ENCODE measurements around the gene FBF1. TPM values are rescaled to one million over a fixed set of nuclear protein-coding genes. Genes with fewer than 3 reads are reported as not detected.
"Not testable (repeated sequence)": the region's sequence is repeated elsewhere in the genome, so short reads cannot be mapped to it uniquely, and the experiment has no call there.

FBF1 gene
- total RNA-seq, 1 donor from 2014 or later = 11.4 TPM

DNA sequence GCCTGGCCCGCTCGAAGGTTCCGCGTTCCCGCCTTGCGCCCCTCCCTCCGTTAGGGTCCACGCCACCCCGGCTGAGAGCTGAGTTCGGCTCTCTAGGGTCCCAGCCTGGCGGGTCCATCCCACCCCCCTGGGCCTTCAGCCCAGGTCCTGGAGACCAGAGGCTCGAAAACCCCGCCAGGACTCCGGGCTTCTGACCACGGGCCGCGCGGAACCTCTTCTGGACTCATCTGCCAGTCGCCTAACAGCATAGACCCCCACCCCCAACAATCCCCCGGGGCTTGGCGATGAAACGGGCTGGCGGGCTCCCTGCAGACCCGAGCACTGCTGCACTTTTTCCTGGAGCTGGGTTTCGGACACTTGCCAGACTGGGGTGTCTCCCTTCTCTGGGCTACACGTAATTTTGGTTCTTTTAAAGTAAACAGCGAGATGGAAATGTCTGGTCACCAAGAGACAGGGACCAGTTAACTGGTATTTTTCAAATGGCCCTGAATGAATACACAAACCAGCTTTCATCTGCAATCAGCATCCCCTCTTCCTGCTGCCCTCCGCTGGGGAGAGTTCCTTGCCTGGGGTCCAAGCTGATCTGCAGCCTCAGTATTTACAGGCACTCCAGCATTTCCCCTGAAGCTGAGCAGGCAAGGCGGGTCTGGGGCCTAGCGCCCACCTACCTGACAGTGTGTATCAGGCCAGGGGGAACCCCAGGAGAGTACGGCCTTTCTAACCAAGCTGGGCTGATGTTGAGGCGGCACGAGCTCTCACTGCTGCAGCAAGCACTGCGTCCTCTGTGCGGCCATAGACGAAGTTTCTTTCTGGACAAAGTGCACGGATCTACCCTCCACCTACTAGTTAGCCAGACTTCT is 43.5 kb downstream of the FBF1 start:
- DNase-seq (ENCODE audit: low spot score in 2 of 2) (no peak), FAIRE-seq (no peak)

- FAIRE-seq = no peak
These were observed 44.3 kb downstream of the FBF1 start, which contains the start of gene TRIM65 for GRCh38 chr17:75896415-75897159. Gene TRIM65, minus strand, starts transcription at chr17:75896951. Its CDS starts 14 bp downstream, at chr17:75896937.

DNA sequence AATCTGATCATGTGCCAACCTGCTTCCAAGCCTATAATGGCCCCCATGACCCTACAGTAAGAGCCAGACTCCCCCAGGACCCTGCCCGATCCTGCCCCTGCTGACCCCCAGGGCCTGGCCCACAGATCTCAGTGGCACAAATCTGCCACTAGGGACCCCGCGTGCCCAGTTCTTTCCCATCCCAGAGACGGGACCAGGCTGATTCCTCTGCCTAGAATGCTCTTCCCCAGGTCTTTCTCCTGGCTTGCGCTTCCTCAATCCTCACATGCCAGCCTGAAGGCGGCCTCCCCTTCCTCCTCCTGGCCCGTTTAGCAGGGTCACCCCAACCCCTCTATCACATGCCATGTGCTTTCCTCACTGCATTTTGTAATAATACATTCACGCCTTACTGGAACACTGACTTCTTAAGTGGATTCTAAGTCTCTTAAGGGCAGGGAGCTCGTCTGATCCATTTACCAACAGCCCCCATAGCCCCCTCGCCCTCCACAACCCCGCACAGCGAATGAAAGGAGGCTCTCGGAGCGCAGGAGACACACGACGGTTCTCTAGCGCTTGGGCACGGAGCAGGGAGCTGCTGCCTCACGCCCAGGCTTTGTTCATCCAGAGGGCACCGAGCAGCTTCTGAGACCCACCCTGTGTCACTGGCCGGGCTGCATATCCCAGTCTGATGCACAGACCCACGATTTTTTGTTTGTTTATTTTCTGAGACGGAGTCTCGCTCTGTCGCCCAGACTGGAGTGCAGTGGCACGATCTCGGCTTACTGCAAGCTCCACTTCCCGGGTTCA is 45.3 kb downstream of the FBF1 start:
- DNase-seq (ENCODE audit: low spot score in 2 of 2) (no peak), FAIRE-seq (no peak)

More at GRCh38 chr17:75896415-75897159, 44.3 kb downstream of the FBF1 start, which contains the start of gene TRIM65:
- peak; percentile 92 to 94 for DNase-seq (ENCODE audit: low spot score in 2 of 2)

GRCh38 chr17:75894049-75894733 is 46.7 kb downstream of the FBF1 start:
- DNase-seq (ENCODE audit: low spot score in 2 of 2) = no peak
- no peak for FAIRE-seq

DNA sequence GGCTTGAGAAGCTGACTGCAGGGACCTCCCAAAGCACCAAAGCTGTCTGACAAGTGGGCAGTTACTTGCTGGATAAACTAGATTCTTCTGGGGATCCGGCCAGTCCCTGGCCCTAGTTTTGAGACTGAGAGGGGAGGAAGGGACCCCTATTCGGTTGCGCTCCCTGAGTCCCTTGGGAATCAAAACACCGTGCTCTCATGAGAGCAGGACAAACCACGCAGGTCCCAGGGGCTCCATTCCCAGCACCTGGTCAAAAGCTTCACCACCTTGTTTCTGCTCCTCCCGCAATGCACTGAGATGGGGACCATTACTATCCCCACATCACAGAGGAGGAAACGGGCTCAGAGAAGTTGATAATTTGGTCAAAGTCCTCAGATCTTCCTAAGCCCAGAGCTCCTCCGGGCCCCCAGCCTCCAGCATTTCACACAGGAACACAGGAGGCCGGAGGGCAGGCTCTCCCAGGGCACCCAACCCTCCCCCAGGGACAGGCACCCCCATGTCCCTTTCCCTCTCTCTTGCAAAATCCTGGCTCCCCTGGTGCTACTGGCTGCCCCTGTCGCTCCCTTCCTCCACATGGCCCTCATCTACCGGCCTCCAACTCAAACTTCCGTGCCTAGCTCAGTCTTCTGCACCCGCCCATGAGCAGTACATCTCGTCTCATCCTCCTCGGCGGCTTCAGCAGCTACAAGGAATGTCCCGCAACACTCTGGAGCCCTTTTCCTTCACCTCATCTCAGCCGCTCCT is 47.4 kb downstream of the FBF1 start:
- FAIRE-seq (no peak), DNase-seq (ENCODE audit: low spot score in 2 of 2) (no peak)

GRCh38 chr17:75892556-75893224 is 48.2 kb downstream of the FBF1 start:
- FAIRE-seq (no peak), DNase-seq (ENCODE audit: low spot score in 2 of 2) (no peak)

- FAIRE-seq (no peak), DNase-seq (ENCODE audit: low spot score in 2 of 2) (no peak)
These were observed 49.0 kb downstream of the FBF1 start for GRCh38 chr17:75891605-75892555.

- FAIRE-seq = no peak
These were observed 49.7 kb downstream of the FBF1 start for GRCh38 chr17:75891022-75891604.

DNA sequence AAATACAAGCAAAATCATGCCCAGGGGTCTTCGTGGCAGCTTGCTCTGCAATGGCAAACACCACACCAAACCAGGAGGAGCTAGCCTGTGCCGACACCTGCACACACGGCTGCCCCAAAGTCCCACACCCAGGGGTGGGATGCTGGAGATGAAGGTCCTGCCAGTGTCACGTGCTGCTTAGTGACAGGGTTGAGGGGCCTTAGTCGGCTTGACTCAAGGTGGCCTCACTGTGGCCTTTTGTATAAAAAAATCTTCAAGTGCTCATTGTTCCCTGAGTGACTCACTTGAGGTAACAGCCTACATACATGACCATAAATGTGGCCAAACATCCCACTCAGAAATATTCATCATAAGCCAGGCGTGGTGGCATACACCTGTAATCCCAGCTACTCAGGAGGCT is 51.4 kb downstream of the FBF1 start:
- DNase-seq (ENCODE audit: low spot score in 2 of 2) (no peak), FAIRE-seq (no peak)

More at GRCh38 chr17:75891022-75891604, 49.7 kb downstream of the FBF1 start:
- DNase-seq (ENCODE audit: low spot score in 2 of 2) = no peak

DNA sequence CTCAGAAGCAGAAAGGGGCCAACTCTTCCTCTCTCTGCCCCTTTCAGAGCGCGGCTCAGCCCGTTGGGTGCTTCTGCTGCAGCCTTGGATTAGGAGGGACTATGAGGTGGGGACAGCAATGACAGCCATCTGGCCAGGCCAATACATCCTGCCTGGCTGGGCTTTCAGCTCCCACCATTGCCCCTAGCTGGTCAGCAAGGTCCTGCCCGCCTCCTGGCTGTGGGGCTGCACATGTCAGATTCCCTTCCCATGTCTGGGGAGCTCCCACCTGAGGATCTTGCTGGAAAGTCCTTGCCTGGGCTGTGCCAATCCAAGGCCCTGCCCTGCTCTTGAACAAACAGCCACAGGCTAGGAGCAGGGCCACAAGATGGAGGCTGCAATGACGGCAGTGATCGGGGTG is 52.4 kb downstream of the FBF1 start:
- DNase-seq (ENCODE audit: low spot score in 2 of 2) = no peak
- FAIRE-seq = no peak

DNA sequence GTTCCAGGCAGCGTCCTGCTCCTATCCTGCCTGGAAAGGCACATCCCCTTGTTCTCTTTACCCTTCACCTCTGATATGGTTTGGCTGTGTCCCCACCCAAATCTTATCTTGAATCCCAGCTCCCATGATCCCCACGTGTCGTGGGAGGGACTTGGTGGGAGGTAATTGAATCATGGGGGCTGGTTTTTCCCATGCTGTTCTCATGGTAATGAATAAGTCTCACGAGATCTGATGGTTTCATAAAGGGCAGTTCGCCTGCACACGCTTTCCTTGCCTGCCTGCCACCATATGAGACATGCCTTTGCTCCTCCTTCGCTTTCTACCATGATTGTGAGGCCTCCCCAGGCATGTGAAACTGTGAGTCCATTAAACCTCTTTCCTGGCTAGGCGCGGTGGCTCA is 55.0 kb downstream of the FBF1 start:
- not testable (repeated sequence) for FAIRE-seq; DNase-seq (ENCODE audit: low spot score in 2 of 2)

DNA sequence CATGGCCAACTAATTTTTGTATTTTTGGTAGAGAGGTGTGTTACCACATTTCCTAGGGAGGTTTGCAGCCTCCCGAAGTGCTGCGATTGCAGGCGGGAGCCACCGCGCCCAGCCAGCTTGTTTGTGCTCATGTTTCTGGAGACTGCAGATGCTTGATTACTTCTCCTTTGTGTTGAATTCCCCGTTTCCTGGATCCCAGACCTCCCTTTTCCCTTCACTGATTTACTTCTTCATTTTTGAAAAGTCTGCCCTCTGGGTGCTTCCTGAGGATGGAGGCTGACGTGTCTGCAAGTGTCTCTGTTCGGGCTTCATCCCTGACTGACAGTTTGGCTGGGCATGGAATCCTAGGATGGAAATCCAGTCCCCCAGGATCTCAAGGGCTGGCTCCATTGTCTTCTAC is 55.4 kb downstream of the FBF1 start:
- FAIRE-seq = no peak

DNA sequence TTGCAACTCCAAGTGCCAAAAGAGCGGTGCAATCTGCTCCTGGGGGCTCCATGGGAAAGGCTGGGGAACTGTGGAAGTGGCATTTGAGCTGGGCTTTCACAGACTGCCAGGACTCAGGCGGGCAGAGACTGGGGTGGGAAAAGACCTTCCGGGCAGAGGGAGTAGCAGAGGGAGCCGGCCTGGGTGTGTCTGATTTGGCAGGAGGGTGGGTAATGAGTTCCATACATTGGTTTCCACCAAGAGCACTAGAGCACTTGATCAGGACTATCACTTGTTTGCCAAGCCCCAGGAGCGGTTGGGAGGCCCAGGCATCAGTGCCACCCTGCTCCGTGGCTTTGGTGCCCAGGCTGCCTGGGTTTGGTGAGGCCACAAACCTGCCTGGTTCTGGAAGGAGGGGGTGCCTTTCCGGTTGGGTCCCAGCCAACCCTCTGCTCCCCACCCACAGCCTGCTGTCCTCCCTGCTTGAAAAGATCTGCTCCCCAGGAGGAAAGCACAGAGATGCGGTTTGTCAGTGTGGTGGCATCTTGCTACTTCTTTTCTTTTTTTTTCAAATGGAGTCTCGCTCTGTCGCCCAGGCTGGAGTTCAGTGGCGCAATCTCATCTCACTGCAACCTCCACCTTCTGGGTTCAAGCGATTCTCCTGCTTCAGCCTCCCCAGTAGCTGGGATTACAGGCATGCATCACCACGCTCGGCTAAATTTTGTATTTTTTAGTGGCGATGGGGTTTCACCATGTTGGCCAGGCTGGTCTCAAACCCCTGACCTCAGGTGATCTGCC is 59.0 kb downstream of the FBF1 start:
- no peak for FAIRE-seq

More for the DNA sequence above, 55.4 kb downstream of the FBF1 start:
- no peak for DNase-seq (ENCODE audit: low spot score in 2 of 2)

DNA sequence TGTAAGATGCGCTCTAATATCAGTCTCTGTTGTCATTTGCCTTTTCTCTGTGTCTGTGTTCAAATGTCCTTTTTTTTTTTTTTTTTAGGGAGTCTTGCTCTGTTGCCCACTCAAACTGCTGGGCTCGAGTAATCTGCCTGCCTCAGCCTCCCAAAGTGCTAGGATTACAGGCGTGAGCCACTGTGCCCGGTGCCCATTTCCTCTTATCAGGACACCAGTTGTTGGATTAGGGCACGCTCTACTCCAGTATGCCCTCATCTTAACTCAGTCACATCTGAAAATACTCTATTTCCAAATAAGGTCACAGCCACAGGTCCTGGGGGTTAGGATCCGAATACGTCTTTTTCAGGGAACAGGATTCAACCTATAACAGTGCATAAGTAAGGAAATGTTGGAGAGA is 60.6 kb downstream of the FBF1 start:
- DNase-seq (ENCODE audit: low spot score in 2 of 2) (no peak), FAIRE-seq (no peak)

More for the DNA sequence above, 59.0 kb downstream of the FBF1 start:
- no peak for DNase-seq (ENCODE audit: low spot score in 2 of 2)

DNA sequence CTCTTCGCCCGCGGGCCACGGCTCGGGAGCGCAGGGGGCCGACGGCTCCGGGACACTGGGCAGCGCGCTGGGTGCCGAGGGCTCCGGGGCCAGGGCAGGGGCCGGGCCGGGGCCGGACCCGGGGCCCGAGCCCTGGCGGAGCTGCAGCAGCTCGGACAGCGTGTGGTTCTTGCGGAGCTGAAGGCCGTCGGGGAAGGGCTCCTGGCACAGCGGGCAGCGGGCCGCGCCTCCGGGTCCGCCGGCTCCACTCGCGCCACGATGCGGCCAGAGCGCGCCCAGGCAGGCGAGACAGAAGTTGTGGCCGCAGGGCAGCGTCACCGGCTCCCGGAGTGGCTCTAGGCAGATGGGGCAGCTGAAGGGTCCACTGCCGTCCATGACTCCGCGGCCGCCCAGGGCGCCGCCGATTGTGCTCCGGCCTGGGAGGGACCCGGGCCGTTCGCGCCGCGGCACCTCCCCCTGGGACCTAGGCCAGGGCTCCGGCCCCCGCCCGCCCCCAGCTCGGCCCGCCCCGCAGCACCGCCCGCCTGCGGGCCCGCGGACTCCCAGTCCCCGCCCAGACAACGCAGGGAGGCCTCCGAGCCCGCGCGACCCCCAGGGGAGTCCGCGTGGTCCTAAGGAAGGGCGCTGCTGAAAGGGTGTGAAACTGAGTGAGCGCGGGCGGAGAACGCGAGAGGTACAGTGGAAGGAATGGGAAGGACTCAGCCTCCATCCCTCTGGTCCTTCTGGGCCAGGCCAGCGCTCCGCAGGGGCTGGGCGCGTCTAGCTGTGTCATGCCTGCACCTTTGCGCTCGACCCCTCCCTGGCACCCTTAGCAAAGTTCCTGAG is 62.5 kb downstream of the FBF1 start, which contains the start of gene TRIM47:
Gene TRIM47 (minus strand): TSS at position 408 of the 825 bp plus-strand sequence. CDS start 33 bp downstream, at position 375.
- FAIRE-seq (no peak), DNase-seq (ENCODE audit: low spot score in 2 of 2) (peak; percentile 80 to 81)
